HCT116 (cell line): ENCODE results near the gene CDH22.

Source experiments
- ELF1 ChIP-seq: IDR thresholded peaks from 2 replicates; pipeline ENCODE4 v1.6.1; 2012; ENCODE audit warnings: low read depth, borderline replicate concordance
- POLR2A ChIP-seq: IDR thresholded peaks from 2 replicates; pipeline ENCODE4 v1.7.0; 2011; ENCODE audit warnings: borderline replicate concordance; ENCODE audit not compliant: insufficient read depth, insufficient read length; ENCODE audit errors: extremely low read depth
- POLR2AphosphoS5 ChIP-seq: IDR thresholded peaks from 2 replicates; pipeline ENCODE4 v1.6.1; 2011; ENCODE audit warnings: mild to moderate bottlenecking, low read depth, low read length, moderate library complexity
- REST ChIP-seq: IDR thresholded peaks from 2 replicates; pipeline ENCODE4 v1.6.1; 2012; ENCODE audit warnings: low read depth
- SIN3A ChIP-seq: IDR thresholded peaks from 2 replicates; pipeline ENCODE4 v1.6.1; 2012; ENCODE audit warnings: low read depth
- TF ChIP-seq, protein P1 (sequence below), 3 experiments: fragments of 200-600 bp in 1 of 3; sonication (generic) in 1 of 3; IDR thresholded peaks in 2 of 3; conservative IDR thresholded peaks in 1 of 3; 2 replicates each; pipeline ENCODE4 v1.5.1; 2012 to 2017; ENCODE audit warnings: low read depth in 2 of 3, low read length in 2 of 3, antibody characterized with exemption in 1 of 3, borderline replicate concordance in 1 of 3, control low read depth in 1 of 3, mild to moderate bottlenecking in 1 of 3, mixed read lengths in 1 of 3, mixed run types in 1 of 3, moderate library complexity in 1 of 3; ENCODE audit not compliant: insufficient read depth in 1 of 3

DNA sequence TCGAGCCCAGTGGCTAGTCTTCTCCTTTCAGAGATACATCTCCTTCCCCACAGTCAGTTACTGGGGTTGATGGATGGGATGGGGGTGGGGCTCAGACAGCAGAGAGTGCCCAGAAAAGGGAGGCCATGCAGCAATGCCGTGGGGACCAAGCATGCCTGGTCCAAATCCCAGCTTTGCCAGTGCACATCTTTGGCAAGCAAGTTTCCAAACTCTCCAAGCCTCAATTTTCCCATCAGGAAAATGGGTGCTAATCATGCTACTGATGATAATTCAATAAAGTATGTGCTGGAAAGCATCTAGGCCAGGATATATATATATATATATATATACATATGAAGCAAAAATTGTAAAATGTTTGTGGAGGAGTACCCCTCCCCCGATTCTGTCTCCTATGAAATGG lies 111.3 kb downstream of the CDH22 start:
- TF ChIP-seq, protein P1, sequence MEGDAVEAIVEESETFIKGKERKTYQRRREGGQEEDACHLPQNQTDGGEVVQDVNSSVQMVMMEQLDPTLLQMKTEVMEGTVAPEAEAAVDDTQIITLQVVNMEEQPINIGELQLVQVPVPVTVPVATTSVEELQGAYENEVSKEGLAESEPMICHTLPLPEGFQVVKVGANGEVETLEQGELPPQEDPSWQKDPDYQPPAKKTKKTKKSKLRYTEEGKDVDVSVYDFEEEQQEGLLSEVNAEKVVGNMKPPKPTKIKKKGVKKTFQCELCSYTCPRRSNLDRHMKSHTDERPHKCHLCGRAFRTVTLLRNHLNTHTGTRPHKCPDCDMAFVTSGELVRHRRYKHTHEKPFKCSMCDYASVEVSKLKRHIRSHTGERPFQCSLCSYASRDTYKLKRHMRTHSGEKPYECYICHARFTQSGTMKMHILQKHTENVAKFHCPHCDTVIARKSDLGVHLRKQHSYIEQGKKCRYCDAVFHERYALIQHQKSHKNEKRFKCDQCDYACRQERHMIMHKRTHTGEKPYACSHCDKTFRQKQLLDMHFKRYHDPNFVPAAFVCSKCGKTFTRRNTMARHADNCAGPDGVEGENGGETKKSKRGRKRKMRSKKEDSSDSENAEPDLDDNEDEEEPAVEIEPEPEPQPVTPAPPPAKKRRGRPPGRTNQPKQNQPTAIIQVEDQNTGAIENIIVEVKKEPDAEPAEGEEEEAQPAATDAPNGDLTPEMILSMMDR (IDR thresholded peaks at IDR 0.05 in 2 of 3, conservative IDR thresholded peaks at IDR 0.05 in 1 of 3; ENCODE audit: borderline replicate concordance in 1 of 3, insufficient read depth in 1 of 3, low read depth in 2 of 3, low read length in 2 of 3), result no peak
- TF ChIP-seq POLR2A, result no peak
- no peak for TF ChIP-seq POLR2AphosphoS5
- no peak for TF ChIP-seq SIN3A
- TF ChIP-seq REST, result no peak
- TF ChIP-seq ELF1, result no peak
